Stomach (tissue), 4 donors: ENCODE results near the gene GNG7.

Experiments used
- EP300 ChIP-seq: sonication (generic); formaldehyde crosslinking; IDR thresholded peaks from one replicate; pipeline ENCODE4 v1.6.1; 2017; ENCODE audit warnings: antibody characterized with exemption
- POLR2A ChIP-seq, 4 donors: fragments of 450-650 bp; IDR thresholded peaks; one replicate each; pipeline ENCODE4 v1.6.1; 2016; ENCODE audit warnings: antibody characterized with exemption in 4 of 4, control low read depth in 2 of 4, mild to moderate bottlenecking in 1 of 4, moderate library complexity in 1 of 4
- POLR2AphosphoS5 ChIP-seq, 3 donors: sonication (generic); formaldehyde crosslinking; IDR thresholded peaks; one replicate each; pipeline ENCODE4 v1.6.1; 2016; ENCODE audit warnings: antibody characterized with exemption in 3 of 3
- TF ChIP-seq, protein P1 (sequence below), 7 experiments: fragments of 450-650 bp in 4 of 7; fragments of 200-600 bp in 3 of 7; sonication (generic) in 3 of 7; IDR thresholded peaks; one replicate each; pipeline ENCODE4 v1.5.1; 2016 to 2019; ENCODE audit warnings: antibody characterized with exemption in 7 of 7, control low read depth in 2 of 7, mild to moderate bottlenecking in 1 of 7

GRCh38 chr19:2484178-2484937, 218.1 kb downstream of the GNG7 start:
- TF ChIP-seq, protein P1, sequence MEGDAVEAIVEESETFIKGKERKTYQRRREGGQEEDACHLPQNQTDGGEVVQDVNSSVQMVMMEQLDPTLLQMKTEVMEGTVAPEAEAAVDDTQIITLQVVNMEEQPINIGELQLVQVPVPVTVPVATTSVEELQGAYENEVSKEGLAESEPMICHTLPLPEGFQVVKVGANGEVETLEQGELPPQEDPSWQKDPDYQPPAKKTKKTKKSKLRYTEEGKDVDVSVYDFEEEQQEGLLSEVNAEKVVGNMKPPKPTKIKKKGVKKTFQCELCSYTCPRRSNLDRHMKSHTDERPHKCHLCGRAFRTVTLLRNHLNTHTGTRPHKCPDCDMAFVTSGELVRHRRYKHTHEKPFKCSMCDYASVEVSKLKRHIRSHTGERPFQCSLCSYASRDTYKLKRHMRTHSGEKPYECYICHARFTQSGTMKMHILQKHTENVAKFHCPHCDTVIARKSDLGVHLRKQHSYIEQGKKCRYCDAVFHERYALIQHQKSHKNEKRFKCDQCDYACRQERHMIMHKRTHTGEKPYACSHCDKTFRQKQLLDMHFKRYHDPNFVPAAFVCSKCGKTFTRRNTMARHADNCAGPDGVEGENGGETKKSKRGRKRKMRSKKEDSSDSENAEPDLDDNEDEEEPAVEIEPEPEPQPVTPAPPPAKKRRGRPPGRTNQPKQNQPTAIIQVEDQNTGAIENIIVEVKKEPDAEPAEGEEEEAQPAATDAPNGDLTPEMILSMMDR (IDR thresholded peaks at IDR 0.05), result no peak
- TF ChIP-seq POLR2A (IDR thresholded peaks at IDR 0.05), result no peak
- TF ChIP-seq POLR2AphosphoS5 (IDR thresholded peaks at IDR 0.05), result no peak
- no peak for TF ChIP-seq EP300
